Activated CD4-positive, CD25-positive, alpha-beta regulatory T cell treated with anti-CD3 and anti-CD28 coated beads, Interleukin-2, amount 50 U/mL, for 72 hours (primary cell): ENCODE data around the gene TIMP4.

Source experiments
- DNase-seq: peaks from one replicate; pipeline ENCODE4 v3.0.0; 2021

The TIMP4 gene

GRCh38 chr3:12184541-12184940 lies 25.8 kb upstream of the TIMP4 start:
- no peak for DNase-seq

- DNase-seq: no peak
These were observed 24.2 kb upstream of the TIMP4 start for GRCh38 chr3:12182687-12183441.

- no peak for DNase-seq
These were observed 23.1 kb upstream of the TIMP4 start for GRCh38 chr3:12181806-12182205.

GRCh38 chr3:12181301-12181700 lies 22.6 kb upstream of the TIMP4 start:
- no peak for DNase-seq

GRCh38 chr3:12180631-12181030 lies 21.9 kb upstream of the TIMP4 start:
- DNase-seq: no peak

GRCh38 chr3:12180218-12180617 lies 21.5 kb upstream of the TIMP4 start:
- no peak for DNase-seq

GRCh38 chr3:12179441-12179840 lies 20.7 kb upstream of the TIMP4 start:
- no peak for DNase-seq

- no peak for DNase-seq
These were observed 19.5 kb upstream of the TIMP4 start for GRCh38 chr3:12178091-12178820.

- no peak for DNase-seq
These were observed 18.4 kb upstream of the TIMP4 start for GRCh38 chr3:12177126-12177525.

GRCh38 chr3:12175844-12176453 lies 17.2 kb upstream of the TIMP4 start:
- DNase-seq: peak; percentile 40

- DNase-seq: no peak
These were observed 16.5 kb upstream of the TIMP4 start for GRCh38 chr3:12175137-12175593.

GRCh38 chr3:12170207-12170606 lies 11.5 kb upstream of the TIMP4 start:
- no peak for DNase-seq

- no peak for DNase-seq
These were observed 7.2 kb upstream of the TIMP4 start for GRCh38 chr3:12165909-12166308.

- DNase-seq: no peak
These were observed 502 bp upstream of the TIMP4 start for GRCh38 chr3:12159227-12159601.

GRCh38 chr3:12157026-12157425 lies 1.7 kb downstream of the TIMP4 start:
- no peak for DNase-seq

- DNase-seq: no peak
These were observed 2.9 kb downstream of the TIMP4 start for GRCh38 chr3:12155828-12156227.

GRCh38 chr3:12155264-12155663 lies 3.4 kb downstream of the TIMP4 start:
- no peak for DNase-seq

GRCh38 chr3:12154151-12154550 lies 4.6 kb downstream of the TIMP4 start:
- no peak for DNase-seq

- no peak for DNase-seq
These were observed 8.6 kb downstream of the TIMP4 start for GRCh38 chr3:12150112-12150511.

GRCh38 chr3:12149029-12149428 lies 9.7 kb downstream of the TIMP4 start:
- DNase-seq: no peak

- DNase-seq: no peak
These were observed 10.3 kb downstream of the TIMP4 start for GRCh38 chr3:12148183-12148940.

GRCh38 chr3:12147049-12147780 lies 11.5 kb downstream of the TIMP4 start:
- no peak for DNase-seq
